ENCODE measurements around the gene SKAP2. TPM values are rescaled to one million over a fixed set of nuclear protein-coding genes. Genes with fewer than 3 reads are reported as not detected.
A peak's percentile ranks its signal among the peaks of the same experiment; 100 is the strongest.

Gene SKAP2
- total RNA-seq, 2 experiments from 2014 or later: 11.2 to 11.9 TPM

GRCh38 chr7:26868841-26869495, 4.6 kb upstream of the SKAP2 start:
- CTCF ChIA-PET: no interaction called here
- no peaks in the 10 kb centered on the region for H3K36me3 Mint-ChIP-seq
- no peaks in the 10 kb centered on the region for H3K9me3 Mint-ChIP-seq
- no peak overlapping the region for H3K27ac Mint-ChIP-seq
- no peak overlapping the region for H3K4me3 Mint-ChIP-seq
- peaks cover 12% of the 10 kb centered on the region for H3K4me1 Mint-ChIP-seq (ENCODE audit: low read depth)
- DNase-seq: no peak
- intact Hi-C loops (cut with micrococcal nuclease): loop anchor here (10.0 kb wide), 3 partner anchors 166 to 974 kb away; partner anchors contain the start of gene SNX10
- POLR2A ChIA-PET: no interaction called here
- peaks cover 27% of the 10 kb centered on the region for H3K27me3 Mint-ChIP-seq

GRCh38 chr7:26865094-26865388, 651 bp upstream of the SKAP2 start:
- no peaks in the 10 kb centered on the region for H3K9me3 Mint-ChIP-seq
- peak overlapping the region; percentile 95 for H3K4me3 Mint-ChIP-seq
- H3K4me1 Mint-ChIP-seq (ENCODE audit: low read depth): peaks cover 18% of the 10 kb centered on the region
- H3K36me3 Mint-ChIP-seq: no peaks in the 10 kb centered on the region
- intact Hi-C loops (cut with micrococcal nuclease): loop anchor here (10.0 kb wide), 3 partner anchors 170 to 970 kb away; partner anchors contain the start of gene SNX10
- POLR2A ChIA-PET: no interaction called here
- no peak for DNase-seq
- CTCF ChIA-PET: no interaction called here
- peaks cover 31% of the 10 kb centered on the region for H3K27me3 Mint-ChIP-seq
- H3K27ac Mint-ChIP-seq: peak overlapping the region; percentile 74

- Mint-ChIP-seq H3K4me1 (ENCODE audit: low read depth) (peaks cover 18% of the 10 kb centered on the region), H3K27ac (peak overlapping the region; percentile 74), H3K27me3 (peaks cover 30% of the 10 kb centered on the region), H3K9me3 (no peaks in the 10 kb centered on the region), H3K36me3 (no peaks in the 10 kb centered on the region), H3K4me3 (peak overlapping the region; percentile 95)
- intact Hi-C loops (cut with micrococcal nuclease): loop anchor here (1.0 to 10.0 kb wide), 9 partner anchors 171 to 1681 kb away; partner anchors contain the start of genes HOXA1, NFE2L3 and SNX10
- CTCF ChIA-PET: interaction anchor here (1.3 kb wide), 1 partner anchor 297 kb away, joined by 3 read pairs; no protein-coding TSS in a partner anchor
- DNase-seq: peak; percentile 50
- POLR2A ChIA-PET: no interaction called here
Measured at GRCh38 chr7:26863518-26864308, 677 bp downstream of the SKAP2 start.

GRCh38 chr7:26862834-26863233, 1.6 kb downstream of the SKAP2 start:
- DNase-seq: no peak
- Mint-ChIP-seq H3K27me3 (peaks cover 36% of the 10 kb centered on the region), H3K4me3 (no peak overlapping the region), H3K36me3 (no peaks in the 10 kb centered on the region), H3K4me1 (ENCODE audit: low read depth) (peaks cover 18% of the 10 kb centered on the region), H3K9me3 (no peaks in the 10 kb centered on the region), H3K27ac (no peak overlapping the region)
- POLR2A ChIA-PET: no interaction called here
- intact Hi-C loops (cut with micrococcal nuclease): loop anchor here (5.0 to 10.0 kb wide), 6 partner anchors 172 to 1681 kb away; partner anchors contain the start of genes NFE2L3 and SNX10
- CTCF ChIA-PET: interaction anchor here (1.1 to 1.3 kb wide), 2 partner anchors 9 to 298 kb away, joined by 3 read pairs; no protein-coding TSS in a partner anchor

GRCh38 chr7:26861050-26861449, 3.3 kb downstream of the SKAP2 start:
- Mint-ChIP-seq H3K27me3 (peaks cover 41% of the 10 kb centered on the region), H3K4me3 (no peak overlapping the region), H3K27ac (no peak overlapping the region), H3K4me1 (ENCODE audit: low read depth) (peaks cover 18% of the 10 kb centered on the region), H3K36me3 (no peaks in the 10 kb centered on the region), H3K9me3 (no peaks in the 10 kb centered on the region)
- POLR2A ChIA-PET: interaction anchor here (0.7 kb wide), 1 partner anchor 209 kb away, joined by 3 read pairs; no protein-coding TSS in a partner anchor
- CTCF ChIA-PET: no interaction called here
- no peak for DNase-seq
- intact Hi-C loops (cut with micrococcal nuclease): loop anchor here (5.0 to 10.0 kb wide), 6 partner anchors 174 to 1679 kb away; partner anchors contain the start of genes NFE2L3 and SNX10

- no peak for DNase-seq
- no peaks in the 10 kb centered on the region for H3K36me3 Mint-ChIP-seq
- intact Hi-C loops (cut with micrococcal nuclease): loop anchor here (5.0 to 10.0 kb wide), 6 partner anchors 174 to 1678 kb away; partner anchors contain the start of genes NFE2L3 and SNX10
- H3K27ac Mint-ChIP-seq: no peak overlapping the region
- ChIA-PET POLR2A (interaction anchor here (0.7 kb wide), 1 partner anchor 208 kb away, joined by 3 read pairs; no protein-coding TSS in a partner anchor), CTCF (no interaction called here)
- H3K4me1 Mint-ChIP-seq (ENCODE audit: low read depth): peaks cover 16% of the 10 kb centered on the region
- H3K4me3 Mint-ChIP-seq: no peak overlapping the region
- no peaks in the 10 kb centered on the region for H3K9me3 Mint-ChIP-seq
- peaks cover 43% of the 10 kb centered on the region for H3K27me3 Mint-ChIP-seq
Measured at GRCh38 chr7:26860361-26860760, 4.0 kb downstream of the SKAP2 start.

- Mint-ChIP-seq H3K4me3 (no peak overlapping the region), H3K27me3 (peaks cover 45% of the 10 kb centered on the region), H3K9me3 (no peaks in the 10 kb centered on the region), H3K27ac (no peak overlapping the region), H3K36me3 (no peaks in the 10 kb centered on the region), H3K4me1 (ENCODE audit: low read depth) (peaks cover 10% of the 10 kb centered on the region)
- intact Hi-C loops (cut with micrococcal nuclease): loop anchor here (5.0 to 10.0 kb wide), 6 partner anchors 175 to 1677 kb away; partner anchors contain the start of genes NFE2L3 and SNX10
- ChIA-PET POLR2A (no interaction called here), CTCF (no interaction called here)
- no peak for DNase-seq
Measured at GRCh38 chr7:26859720-26860119, 4.7 kb downstream of the SKAP2 start.

- no peaks in the 10 kb centered on the region for H3K9me3 Mint-ChIP-seq
- H3K27me3 Mint-ChIP-seq: peaks cover 43% of the 10 kb centered on the region
- ChIA-PET CTCF (no interaction called here), POLR2A (no interaction called here)
- H3K36me3 Mint-ChIP-seq: no peaks in the 10 kb centered on the region
- no peak overlapping the region for H3K27ac Mint-ChIP-seq
- peaks cover 4% of the 10 kb centered on the region for H3K4me1 Mint-ChIP-seq (ENCODE audit: low read depth)
- intact Hi-C loops (cut with micrococcal nuclease): no loop called here
- H3K4me3 Mint-ChIP-seq: no peak overlapping the region
- DNase-seq: no peak
Measured at GRCh38 chr7:26858735-26859134, 5.7 kb downstream of the SKAP2 start.

GRCh38 chr7:26858241-26858715, 6.1 kb downstream of the SKAP2 start:
- H3K27ac Mint-ChIP-seq: no peak overlapping the region
- DNase-seq: no peak
- no peaks in the 10 kb centered on the region for H3K4me1 Mint-ChIP-seq (ENCODE audit: low read depth)
- H3K27me3 Mint-ChIP-seq: peaks cover 44% of the 10 kb centered on the region
- no peaks in the 10 kb centered on the region for H3K9me3 Mint-ChIP-seq
- H3K36me3 Mint-ChIP-seq: no peaks in the 10 kb centered on the region
- CTCF ChIA-PET: no interaction called here
- POLR2A ChIA-PET: no interaction called here
- intact Hi-C loops (cut with micrococcal nuclease): no loop called here
- no peak overlapping the region for H3K4me3 Mint-ChIP-seq

GRCh38 chr7:26857506-26858240, 6.7 kb downstream of the SKAP2 start:
- Mint-ChIP-seq H3K27me3 (peaks cover 44% of the 10 kb centered on the region), H3K4me1 (ENCODE audit: low read depth) (no peaks in the 10 kb centered on the region), H3K27ac (no peak overlapping the region), H3K9me3 (no peaks in the 10 kb centered on the region), H3K4me3 (no peak overlapping the region), H3K36me3 (no peaks in the 10 kb centered on the region)
- CTCF ChIA-PET: interaction anchor here (2.2 kb wide), 1 partner anchor 304 kb away, joined by 11 read pairs; no protein-coding TSS in a partner anchor
- POLR2A ChIA-PET: no interaction called here
- intact Hi-C loops (cut with micrococcal nuclease): no loop called here
- DNase-seq: no peak

- DNase-seq: no peak
- Mint-ChIP-seq H3K36me3 (no peaks in the 10 kb centered on the region), H3K27ac (no peak overlapping the region), H3K4me3 (no peak overlapping the region), H3K9me3 (no peaks in the 10 kb centered on the region), H3K27me3 (peaks cover 42% of the 10 kb centered on the region), H3K4me1 (ENCODE audit: low read depth) (no peaks in the 10 kb centered on the region)
- ChIA-PET CTCF (interaction anchor here (0.7 to 2.2 kb wide), 2 partner anchors 304 to 1098 kb away, joined by 7 to 11 read pairs; no protein-coding TSS in a partner anchor), POLR2A (no interaction called here)
- intact Hi-C loops (cut with micrococcal nuclease): no loop called here
Measured at GRCh38 chr7:26857170-26857505, 7.3 kb downstream of the SKAP2 start.

Measured in activated CD4-positive, alpha-beta memory T cell treated with anti-CD3 and anti-CD28 coated beads for 36 hours (primary cell).